CD4-positive, alpha-beta T cell treated with Interleukin-4 for 4 hours (primary cell): ENCODE data around the gene SEPTIN10.
"Not testable (repeated sequence)": the region's sequence is repeated elsewhere in the genome, so short reads cannot be mapped to it uniquely, and the experiment has no call there.

Experiments used
- DNase-seq: peaks from one replicate; pipeline ENCODE4 v3.0.0-alpha.2; 2020

Gene SEPTIN10

DNA sequence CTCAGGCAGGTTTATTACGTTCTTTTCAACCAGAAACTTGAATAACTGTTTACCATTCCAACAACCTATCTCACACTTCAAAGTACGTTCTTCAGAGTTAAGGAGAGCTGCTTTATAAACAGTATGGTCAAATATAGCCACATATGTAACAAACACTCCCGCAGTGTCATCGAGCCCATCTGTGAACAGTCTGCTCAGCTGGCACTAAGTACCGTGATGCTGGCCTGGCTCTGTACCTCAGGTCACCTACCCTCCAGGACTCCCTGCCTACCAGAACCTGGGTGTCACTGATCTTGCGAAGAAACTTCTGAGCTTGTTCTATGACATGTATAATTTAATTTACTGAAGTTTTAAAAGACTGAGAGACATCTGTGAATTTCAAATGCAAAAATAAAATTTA lies 71.4 kb downstream of the SEPTIN10 start:
- DNase-seq, result no peak

DNA sequence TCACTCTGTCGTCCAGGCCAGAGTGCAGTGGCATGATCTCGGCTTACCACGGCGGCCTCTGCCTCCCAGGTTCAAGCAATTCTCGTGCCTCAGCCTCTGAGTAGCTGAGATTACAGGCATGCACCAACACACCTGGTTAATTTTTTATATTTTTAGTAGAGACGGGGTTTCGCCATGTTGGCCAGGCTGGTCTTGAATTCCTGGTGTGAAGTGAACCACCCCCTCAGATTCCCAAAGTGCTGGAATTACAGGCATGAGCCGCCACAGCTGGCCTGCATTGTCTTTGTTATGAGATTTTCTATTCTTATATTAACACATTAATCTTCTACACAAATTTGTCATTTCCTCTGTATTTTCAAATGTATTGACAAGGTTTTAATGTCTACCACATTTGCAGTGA lies 75.2 kb downstream of the SEPTIN10 start:
- no peak for DNase-seq

GRCh38 chr2:109537565-109538222 lies 76.1 kb downstream of the SEPTIN10 start:
- no peak for DNase-seq

GRCh38 chr2:109536556-109536955 lies 77.2 kb downstream of the SEPTIN10 start:
- DNase-seq, result not testable (repeated sequence)

GRCh38 chr2:109535217-109535946 lies 78.4 kb downstream of the SEPTIN10 start:
- no peak for DNase-seq

- no peak for DNase-seq
These were observed 79.9 kb downstream of the SEPTIN10 start for GRCh38 chr2:109533823-109534222.

- no peak for DNase-seq
These were observed 81.1 kb downstream of the SEPTIN10 start for GRCh38 chr2:109532728-109533076.

GRCh38 chr2:109531896-109532727 lies 81.7 kb downstream of the SEPTIN10 start:
- DNase-seq, result no peak

- DNase-seq, result no peak
These were observed 82.5 kb downstream of the SEPTIN10 start for GRCh38 chr2:109531221-109531620.

GRCh38 chr2:109530712-109531111 lies 83.1 kb downstream of the SEPTIN10 start:
- DNase-seq, result no peak

DNA sequence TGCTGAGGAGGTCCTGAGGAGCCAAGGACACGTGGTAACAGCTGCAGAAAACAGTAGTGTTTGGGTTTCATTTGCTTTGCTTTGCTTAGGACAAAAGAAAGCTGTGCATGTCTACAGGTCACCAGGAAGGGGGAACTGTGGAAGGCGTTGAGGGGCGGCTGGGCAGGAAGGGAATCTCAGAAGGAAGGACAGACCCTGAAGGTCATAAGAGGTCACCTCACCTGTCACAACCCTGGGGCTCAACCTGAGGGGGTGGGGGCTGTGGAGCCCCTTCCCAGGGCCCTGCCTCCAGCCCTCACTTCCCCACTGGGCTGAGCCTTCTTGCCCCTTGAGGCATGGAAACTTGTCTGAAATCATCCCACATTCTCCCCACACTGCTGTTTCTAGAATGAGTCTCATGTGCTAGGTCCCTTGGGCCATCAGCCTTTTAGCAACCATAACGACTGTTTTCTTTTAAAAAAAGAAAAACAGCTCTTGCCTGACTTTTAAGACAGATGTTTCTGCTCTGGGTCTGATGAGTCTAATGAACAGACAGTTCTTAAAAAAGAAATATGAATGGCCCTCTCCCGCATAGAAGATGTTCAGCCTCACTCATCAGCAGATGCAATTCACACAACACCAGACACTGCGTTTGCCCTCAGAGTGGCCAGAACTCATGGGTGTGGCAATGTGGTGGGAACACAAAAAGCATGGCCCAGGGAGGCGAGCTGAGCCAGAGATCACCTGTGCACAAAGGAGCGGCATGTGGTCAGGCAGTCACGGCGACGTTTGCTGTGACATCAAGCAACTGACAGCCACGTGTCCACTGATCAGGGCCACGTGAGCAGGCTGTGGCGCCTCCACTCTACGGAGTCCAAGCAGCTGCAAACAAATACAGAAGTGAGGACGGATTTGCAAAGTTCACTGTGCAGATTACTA lies 84.0 kb downstream of the SEPTIN10 start:
- no peak for DNase-seq

GRCh38 chr2:109528811-109529501 lies 84.8 kb downstream of the SEPTIN10 start:
- DNase-seq, result no peak

GRCh38 chr2:109527846-109528705 lies 85.7 kb downstream of the SEPTIN10 start:
- DNase-seq, result no peak

DNA sequence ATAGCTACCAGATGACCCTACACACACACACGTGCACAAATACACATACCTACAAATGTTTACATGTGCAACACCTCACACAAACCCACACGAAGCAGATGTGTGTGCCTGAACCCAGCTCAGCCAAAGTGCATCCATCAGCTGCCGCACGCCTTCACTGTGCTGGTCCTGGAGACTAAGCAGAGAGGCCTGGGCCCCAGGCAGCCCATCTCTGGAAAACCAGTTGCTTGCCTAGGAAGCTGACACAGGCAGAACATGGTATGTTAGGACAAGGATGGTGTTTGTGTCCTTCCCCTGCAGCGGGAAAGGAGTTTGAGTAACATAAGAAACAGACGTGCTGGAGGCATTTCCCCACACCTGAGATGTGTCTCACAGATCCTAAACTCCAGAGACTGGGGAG lies 86.7 kb downstream of the SEPTIN10 start:
- DNase-seq, result no peak

GRCh38 chr2:109526442-109526970 lies 87.3 kb downstream of the SEPTIN10 start:
- no peak for DNase-seq

- DNase-seq, result no peak
These were observed 87.9 kb downstream of the SEPTIN10 start for GRCh38 chr2:109525836-109526235.

DNA sequence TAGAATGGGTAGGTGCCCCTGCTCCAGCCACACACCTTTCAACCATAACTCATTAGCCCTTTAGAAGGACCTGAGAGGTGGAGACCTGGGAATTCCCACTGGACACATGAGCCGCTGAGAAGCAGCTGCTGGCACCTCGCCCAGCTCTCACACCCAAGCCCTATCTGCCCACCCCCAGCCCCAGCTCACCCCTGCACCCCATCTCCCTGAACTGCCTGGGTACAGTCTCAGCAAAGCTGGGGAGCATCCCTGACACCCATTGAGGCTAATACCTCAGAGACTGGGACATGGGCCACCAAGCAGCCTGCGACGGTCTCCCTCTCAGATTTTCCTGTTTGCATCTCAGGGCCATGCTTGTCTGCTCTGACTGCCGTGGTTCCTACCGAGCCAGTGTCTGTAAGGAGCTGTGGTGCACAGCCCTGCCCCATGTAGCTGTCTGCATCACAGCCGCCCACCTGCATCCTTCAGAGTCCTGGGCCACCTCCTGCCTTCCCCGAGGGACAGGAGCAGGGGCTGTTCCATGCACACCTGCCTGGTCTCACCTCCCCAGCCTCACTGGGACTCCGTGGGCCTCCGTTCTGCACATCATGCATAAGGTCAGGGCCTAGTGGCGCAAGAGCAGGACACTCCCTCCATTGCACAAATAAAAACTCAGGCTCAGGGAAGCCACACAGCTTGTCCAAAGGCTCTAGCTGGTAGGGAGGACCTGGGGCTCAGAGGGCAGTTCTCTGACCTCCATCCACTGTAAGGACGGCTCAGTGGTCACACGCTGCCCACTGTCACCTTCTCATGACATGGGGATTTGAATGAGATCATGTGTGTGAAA lies 90.0 kb downstream of the SEPTIN10 start:
- no peak for DNase-seq

- DNase-seq, result no peak
These were observed 90.6 kb downstream of the SEPTIN10 start for GRCh38 chr2:109523121-109523520.

- DNase-seq, result no peak
These were observed 91.7 kb downstream of the SEPTIN10 start for GRCh38 chr2:109522063-109522374.
